Skeletal muscle cell (primary cell): ENCODE data around the gene TSSC4.

ENCODE experiments used
- DNase-seq: peaks from one replicate; pipeline ENCODE4 v3.0.0-alpha.2; 2010; ENCODE audit warnings: low read depth
- H3K4me3 ChIP-seq: 2 replicates; pipeline ENCODE4 v1.5.1; 2011; ENCODE audit warnings: low read depth, mild to moderate bottlenecking, control low read depth, low read length, moderate library complexity

TSSC4 gene

GRCh38 chr11:2413742-2414579, 13.4 kb downstream of the TSSC4 start:
- DNase-seq = no peak
- H3K4me3 ChIP-seq = no peak overlapping the region

- DNase-seq = no peak
- no peak overlapping the region for H3K4me3 ChIP-seq
These were observed 14.1 kb downstream of the TSSC4 start for GRCh38 chr11:2414616-2415015.

GRCh38 chr11:2415171-2415570, 14.6 kb downstream of the TSSC4 start:
- DNase-seq = no peak
- H3K4me3 ChIP-seq = no peak overlapping the region

DNA sequence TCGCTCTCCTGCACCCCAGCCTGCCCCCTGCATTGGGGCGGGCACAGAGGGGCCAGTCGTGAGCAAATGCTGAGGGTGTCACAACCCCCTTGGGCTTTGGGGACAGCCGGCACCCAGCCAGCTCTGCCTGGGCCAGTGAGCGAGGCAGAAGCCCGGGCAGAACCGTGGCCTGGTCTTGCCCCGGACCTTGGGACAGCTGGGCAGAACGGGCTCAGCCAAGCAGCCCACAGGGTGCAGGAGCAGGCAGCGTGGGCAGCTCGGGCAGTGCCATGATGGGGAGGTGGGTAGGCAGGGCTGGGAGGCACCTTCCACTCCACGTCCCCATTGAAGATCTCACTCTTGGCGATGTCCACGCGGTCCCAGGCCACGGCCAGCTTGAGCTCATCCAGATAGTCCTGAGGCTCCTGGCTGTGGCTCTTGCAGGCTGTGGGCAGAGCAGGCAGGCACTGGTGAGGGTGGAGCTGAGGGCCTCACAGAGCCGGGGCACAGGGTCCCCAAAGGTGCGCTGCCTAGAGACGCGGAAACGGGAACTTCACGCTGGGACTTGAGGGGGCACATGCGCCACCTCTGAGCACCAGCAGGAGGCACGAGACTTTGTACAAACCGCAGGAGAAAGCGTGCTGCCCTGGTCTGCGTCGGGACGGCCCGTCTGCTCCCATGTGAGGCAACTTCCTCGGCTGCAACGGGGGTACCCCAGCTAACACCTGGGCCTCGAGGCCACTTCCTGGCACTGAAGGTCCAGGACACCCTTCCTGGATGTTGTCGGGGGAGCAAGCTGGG, 15.2 kb downstream of the TSSC4 start:
- no peak for DNase-seq
- H3K4me3 ChIP-seq = no peak overlapping the region

DNA sequence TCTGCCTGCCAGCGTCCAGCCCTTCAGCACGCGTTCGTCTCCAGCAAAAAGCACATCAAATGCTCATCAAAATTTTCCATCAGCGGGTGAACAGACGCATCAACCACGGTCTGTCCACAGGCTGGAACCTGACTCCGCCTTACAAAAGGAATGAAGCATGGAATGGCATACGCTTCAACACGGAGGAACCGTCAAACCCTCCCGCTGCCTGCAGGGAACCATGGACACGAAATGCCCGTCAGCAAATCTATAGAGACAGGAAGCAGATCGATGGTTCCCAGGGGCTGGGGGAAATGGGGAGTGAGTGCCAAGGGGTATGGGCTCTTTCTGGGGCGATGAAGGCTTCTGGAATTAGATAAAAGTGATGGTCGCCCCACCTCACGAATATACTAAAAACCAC, 16.2 kb downstream of the TSSC4 start:
- no peak overlapping the region for H3K4me3 ChIP-seq
- DNase-seq = no peak

- no peak overlapping the region for H3K4me3 ChIP-seq
These were observed 17.5 kb downstream of the TSSC4 start for GRCh38 chr11:2417856-2418692.

GRCh38 chr11:2418693-2419360, 18.3 kb downstream of the TSSC4 start:
- no peak for DNase-seq
- H3K4me3 ChIP-seq = no peak overlapping the region

More at GRCh38 chr11:2417856-2418692, 17.5 kb downstream of the TSSC4 start:
- no peak for DNase-seq

DNA sequence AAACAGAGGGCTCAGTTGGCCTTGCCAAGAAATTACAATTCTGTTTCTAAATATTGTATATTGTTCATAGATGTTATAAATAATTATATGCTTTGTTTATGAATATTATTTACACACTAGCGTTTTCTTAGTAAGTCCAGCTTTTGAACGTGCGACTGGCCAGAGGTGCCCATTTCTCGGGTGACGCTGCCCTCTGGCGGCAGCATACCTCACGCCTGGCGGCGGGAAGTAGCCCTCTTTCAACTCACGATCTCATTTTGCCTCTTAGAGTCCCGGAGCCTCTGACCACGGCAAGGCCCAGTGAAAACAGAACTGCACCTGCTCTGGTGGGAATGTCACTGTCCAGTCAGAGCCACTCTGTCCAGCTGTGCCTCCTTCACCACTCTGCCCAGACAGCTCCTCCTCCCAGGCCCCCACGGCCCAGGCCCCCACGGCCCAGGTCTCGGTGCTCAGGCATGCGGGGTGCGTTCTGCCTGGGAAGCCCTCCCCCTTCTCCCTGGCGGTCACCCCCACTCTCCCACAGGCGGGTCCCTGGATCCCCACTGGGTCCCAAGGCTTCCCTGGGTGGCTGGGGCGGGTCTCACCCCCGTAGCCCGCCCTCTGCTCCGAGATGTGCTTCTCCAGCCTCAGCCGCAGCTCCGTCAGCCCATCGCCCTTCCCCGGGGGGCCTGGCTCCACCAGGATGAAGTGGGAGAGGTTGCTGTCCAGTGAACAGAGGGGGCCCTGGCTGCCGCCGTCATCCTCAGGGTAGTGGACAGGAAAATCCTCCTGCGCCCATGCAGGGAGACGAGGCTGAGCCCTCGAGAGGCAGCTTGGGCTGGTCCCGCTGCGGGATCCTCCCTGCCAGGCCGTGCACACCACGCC, 19.3 kb downstream of the TSSC4 start:
- DNase-seq = peak; percentile 28
- H3K4me3 ChIP-seq = no peak overlapping the region

DNA sequence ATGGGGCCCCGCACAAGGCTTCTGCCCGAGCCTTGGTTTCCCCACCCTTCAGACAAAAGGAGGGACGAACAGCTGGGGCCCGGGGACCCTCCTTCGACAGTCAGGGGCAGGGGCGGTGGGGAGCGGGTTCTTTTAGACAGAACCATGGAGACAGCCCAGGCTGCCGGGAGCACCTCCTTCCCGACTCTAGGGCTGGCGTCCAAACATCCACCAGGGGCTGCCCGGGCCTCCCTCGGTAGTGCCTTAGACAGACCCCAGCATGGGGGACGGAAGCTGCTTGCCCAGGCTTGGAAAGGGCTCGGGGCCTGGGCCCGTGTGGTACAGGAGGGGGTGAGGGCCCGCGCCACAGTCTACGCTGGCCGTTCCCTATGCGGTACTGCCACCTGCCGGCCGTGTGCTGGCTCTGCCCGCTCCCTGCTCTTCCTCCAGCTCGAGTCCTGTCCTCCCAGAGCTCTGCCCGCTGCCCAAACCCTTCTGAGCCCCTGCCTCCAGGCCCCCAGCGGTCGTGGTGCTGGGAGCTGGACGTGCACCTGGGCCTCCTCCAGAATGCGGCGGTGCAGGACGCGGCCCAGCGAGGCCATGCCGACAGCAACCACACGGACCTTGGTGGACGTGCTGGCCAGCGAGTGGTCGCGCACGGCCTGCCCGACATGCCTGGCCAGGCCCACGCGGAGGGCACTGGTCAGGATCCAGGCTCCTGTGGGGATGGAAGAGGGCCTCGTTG, 20.1 kb downstream of the TSSC4 start:
- H3K4me3 ChIP-seq = no peak overlapping the region
- peak; percentile 17 for DNase-seq

DNA sequence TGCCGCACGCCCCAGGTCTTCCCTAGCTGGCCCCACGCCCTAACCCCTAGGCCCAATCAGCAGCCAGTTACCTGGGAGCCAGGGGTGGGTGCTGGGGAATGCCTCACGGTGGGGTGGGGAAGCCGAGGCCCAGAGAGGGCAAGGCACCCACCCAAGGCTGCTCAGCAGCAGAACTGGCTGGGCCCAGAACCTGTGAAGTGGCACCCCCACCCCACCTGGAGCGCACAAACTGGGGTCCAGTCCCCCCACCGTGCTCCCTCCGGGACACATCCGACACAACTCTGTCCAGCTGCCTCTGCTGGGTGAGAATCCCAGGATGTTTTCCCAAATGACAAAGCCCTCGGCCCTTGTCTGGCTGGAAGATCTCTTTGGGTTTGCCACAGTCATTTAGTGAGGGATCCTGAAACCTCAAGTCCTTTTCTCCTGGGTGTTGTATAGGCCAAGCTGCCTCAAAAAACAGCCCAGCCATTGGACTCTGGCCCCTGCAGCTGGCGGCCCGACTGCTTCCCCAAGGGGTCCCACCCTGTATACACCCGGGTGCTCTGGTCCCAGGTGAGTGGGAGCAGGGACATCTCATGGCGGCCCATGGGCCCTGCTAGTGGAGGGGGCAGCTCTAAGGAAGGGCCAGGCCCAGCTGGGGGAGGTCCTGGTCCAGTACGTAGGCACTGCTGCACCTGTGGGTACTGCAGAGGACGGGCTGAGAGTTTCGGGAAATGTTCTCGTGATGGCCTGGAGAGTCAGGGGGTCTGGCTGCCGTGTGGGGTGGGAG, 20.9 kb downstream of the TSSC4 start:
- no peak for DNase-seq
- no peak overlapping the region for H3K4me3 ChIP-seq

DNA sequence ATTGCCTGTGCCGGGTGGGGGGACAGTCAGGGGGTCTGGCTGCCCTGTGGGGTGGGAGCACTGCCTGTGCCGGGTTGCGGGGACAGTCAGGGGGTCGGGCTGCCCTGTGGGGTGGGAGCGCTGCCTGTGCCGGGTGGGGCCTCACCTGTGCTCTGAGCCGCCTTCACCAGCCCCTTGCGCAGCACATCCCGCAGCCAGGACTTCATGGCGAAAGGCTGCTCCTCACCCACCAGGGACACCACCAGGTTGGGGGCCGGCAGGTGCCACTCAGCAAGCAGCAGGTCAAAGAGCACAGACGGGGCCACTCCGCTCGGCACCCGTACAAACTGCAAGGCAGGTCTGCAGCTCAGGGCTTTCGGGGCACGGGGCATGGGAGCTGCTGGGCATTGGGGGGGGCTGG, 21.4 kb downstream of the TSSC4 start:
- no peak overlapping the region for H3K4me3 ChIP-seq
- no peak for DNase-seq

GRCh38 chr11:2422461-2423156, 22.1 kb downstream of the TSSC4 start:
- DNase-seq = no peak
- no peak overlapping the region for H3K4me3 ChIP-seq

DNA sequence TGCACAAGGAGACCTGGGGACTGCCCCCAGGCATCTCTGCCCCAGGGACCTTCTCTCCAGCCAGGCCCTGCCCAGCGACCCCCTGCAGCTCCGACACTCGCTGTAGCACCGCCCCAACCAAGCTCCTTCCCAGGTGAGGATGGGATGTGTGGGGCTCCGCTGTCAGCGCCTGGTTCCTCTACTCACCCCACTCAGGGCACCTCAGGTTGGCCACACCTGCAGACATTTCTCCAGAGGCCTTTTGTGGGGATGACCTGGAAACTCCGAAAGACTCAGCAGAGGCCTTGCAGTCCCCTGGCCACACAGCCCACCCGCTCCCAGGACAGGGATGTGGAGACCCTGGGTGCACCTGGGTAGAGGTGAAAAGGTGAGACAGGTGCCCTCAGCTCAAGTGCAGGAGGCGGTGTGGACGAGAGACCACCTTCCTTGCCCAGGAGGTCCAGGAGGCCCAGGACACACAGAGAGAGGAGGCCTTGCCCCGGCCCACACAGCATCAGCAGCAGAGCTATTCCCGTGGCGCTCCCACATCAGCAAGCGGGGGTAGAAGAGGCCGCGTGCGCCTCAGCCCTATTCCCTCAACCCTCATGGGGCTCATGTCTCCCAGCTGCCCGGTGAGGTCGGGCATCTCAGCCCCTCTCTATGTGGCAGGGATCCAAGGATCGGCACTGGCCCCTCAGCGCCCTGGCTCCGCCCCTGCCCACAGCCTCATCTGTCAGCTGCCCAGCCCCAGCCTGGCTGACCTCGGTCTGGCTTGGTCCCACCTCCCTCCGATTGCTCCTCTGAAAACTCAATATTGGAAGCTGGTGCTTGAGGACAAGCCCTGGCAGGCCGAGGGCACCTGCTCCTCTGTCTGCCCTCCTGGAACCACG, 22.8 kb downstream of the TSSC4 start:
- H3K4me3 ChIP-seq = no peak overlapping the region
- DNase-seq = no peak

- DNase-seq = no peak
- no peak overlapping the region for H3K4me3 ChIP-seq
These were observed 24.4 kb downstream of the TSSC4 start for GRCh38 chr11:2424811-2425495.

- DNase-seq = no peak
These were observed 25.0 kb downstream of the TSSC4 start for GRCh38 chr11:2425506-2425905.

More at GRCh38 chr11:2425506-2425905, 25.0 kb downstream of the TSSC4 start:
- H3K4me3 ChIP-seq = no peak overlapping the region
